Fibroblast of peridontal ligament (primary cell): ENCODE results near the gene ZSWIM8.

Experiments used
- DNase-seq: peaks from one replicate; pipeline ENCODE4 v3.0.0-alpha.2; 2010; ENCODE audit errors: extremely low read depth

Gene ZSWIM8

GRCh38 chr10:73796766-73797165 is 11.4 kb downstream of the ZSWIM8 start:
- DNase-seq, result no peak

GRCh38 chr10:73797324-73798025 is 12.1 kb downstream of the ZSWIM8 start:
- DNase-seq, result no peak

GRCh38 chr10:73798087-73798486 is 12.7 kb downstream of the ZSWIM8 start:
- DNase-seq, result no peak

- no peak for DNase-seq
These were observed 13.6 kb downstream of the ZSWIM8 start for GRCh38 chr10:73798927-73799560.

- DNase-seq, result no peak
These were observed 14.6 kb downstream of the ZSWIM8 start for GRCh38 chr10:73799899-73800559.

- DNase-seq, result no peak
These were observed 15.3 kb downstream of the ZSWIM8 start for GRCh38 chr10:73800560-73801252.

GRCh38 chr10:73801253-73801590 is 15.8 kb downstream of the ZSWIM8 start:
- DNase-seq, result no peak

- no peak for DNase-seq
These were observed 17.0 kb downstream of the ZSWIM8 start for GRCh38 chr10:73802276-73802991.

GRCh38 chr10:73803680-73804286 is 18.4 kb downstream of the ZSWIM8 start:
- no peak for DNase-seq

- no peak for DNase-seq
These were observed 21.0 kb downstream of the ZSWIM8 start for GRCh38 chr10:73806176-73806950.

- DNase-seq, result no peak
These were observed 22.1 kb downstream of the ZSWIM8 start for GRCh38 chr10:73807471-73807870.

GRCh38 chr10:73808021-73808815 is 22.8 kb downstream of the ZSWIM8 start:
- DNase-seq, result no peak

- DNase-seq, result no peak
These were observed 23.8 kb downstream of the ZSWIM8 start for GRCh38 chr10:73809061-73809818.

GRCh38 chr10:73810358-73810734 is 24.9 kb downstream of the ZSWIM8 start:
- DNase-seq, result peak; percentile 40

- peak; percentile 28 for DNase-seq
These were observed 25.5 kb downstream of the ZSWIM8 start for GRCh38 chr10:73810735-73811465.

GRCh38 chr10:73812657-73813056 is 27.3 kb downstream of the ZSWIM8 start:
- no peak for DNase-seq

- no peak for DNase-seq
These were observed 27.9 kb downstream of the ZSWIM8 start for GRCh38 chr10:73813333-73813732.

- no peak for DNase-seq
These were observed 29.0 kb downstream of the ZSWIM8 start for GRCh38 chr10:73814276-73814895.
